Esophagus muscularis mucosa (tissue), 3 donors: Measurements from ENCODE around the gene NPC1.

Experiments
- POLR2A ChIP-seq: fragments of 450-650 bp; IDR thresholded peaks from one replicate; pipeline ENCODE4 v1.6.1; 2017; ENCODE audit warnings: antibody characterized with exemption, moderate library complexity, mild to moderate bottlenecking, low read depth
- POLR2AphosphoS5 ChIP-seq, 2 donors: sonication (generic); formaldehyde crosslinking; IDR thresholded peaks; one replicate each; pipeline ENCODE4 v1.6.1; 2017; ENCODE audit warnings: antibody characterized with exemption in 2 of 2
- TF ChIP-seq, protein P1 (sequence below), 3 experiments: fragments of 200-600 bp in 2 of 3; fragments of 450-650 bp in 1 of 3; sonication (generic) in 2 of 3; IDR thresholded peaks; one replicate each; pipeline ENCODE4 v1.5.1; 2017 to 2019; ENCODE audit warnings: antibody characterized with exemption in 3 of 3, mild to moderate bottlenecking in 2 of 3, moderate library complexity in 1 of 3

DNA sequence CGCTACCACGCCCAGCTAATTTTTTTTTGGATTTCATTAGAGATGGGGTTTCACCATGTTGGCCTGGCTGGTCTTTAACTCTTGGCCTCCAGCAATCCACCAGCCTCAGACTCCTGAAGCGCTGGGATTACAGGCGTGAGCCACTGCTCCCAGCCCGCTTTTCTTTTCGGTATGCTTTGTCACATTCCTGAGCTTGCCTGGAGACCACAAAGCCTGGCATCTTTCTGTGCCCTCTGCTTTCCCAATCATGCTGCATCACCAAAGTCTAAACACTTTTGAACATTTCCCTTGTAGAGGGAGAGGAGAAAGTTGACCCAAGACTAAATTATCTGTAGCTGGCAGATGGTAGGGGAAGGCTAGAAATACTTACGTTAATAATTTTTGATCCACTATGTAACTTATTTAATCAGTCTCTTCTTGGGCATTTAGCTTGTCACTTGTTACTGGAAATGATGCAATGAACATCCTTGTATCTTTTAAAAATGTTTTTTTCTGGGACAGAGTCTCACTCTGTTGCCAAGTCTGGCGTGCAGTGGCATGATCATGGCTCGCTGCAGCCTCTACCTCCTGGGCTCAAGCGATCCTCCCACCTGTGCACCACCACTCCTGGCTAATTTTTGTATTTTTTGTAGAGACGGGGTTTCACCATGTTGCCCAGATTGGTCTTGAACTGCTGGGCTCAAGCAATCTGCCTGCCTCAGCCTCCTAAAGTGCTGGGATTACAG is 2.7 kb upstream of the NPC1 start:
- TF ChIP-seq, protein P1, sequence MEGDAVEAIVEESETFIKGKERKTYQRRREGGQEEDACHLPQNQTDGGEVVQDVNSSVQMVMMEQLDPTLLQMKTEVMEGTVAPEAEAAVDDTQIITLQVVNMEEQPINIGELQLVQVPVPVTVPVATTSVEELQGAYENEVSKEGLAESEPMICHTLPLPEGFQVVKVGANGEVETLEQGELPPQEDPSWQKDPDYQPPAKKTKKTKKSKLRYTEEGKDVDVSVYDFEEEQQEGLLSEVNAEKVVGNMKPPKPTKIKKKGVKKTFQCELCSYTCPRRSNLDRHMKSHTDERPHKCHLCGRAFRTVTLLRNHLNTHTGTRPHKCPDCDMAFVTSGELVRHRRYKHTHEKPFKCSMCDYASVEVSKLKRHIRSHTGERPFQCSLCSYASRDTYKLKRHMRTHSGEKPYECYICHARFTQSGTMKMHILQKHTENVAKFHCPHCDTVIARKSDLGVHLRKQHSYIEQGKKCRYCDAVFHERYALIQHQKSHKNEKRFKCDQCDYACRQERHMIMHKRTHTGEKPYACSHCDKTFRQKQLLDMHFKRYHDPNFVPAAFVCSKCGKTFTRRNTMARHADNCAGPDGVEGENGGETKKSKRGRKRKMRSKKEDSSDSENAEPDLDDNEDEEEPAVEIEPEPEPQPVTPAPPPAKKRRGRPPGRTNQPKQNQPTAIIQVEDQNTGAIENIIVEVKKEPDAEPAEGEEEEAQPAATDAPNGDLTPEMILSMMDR (IDR thresholded peaks at IDR 0.05), result no peak
- TF ChIP-seq POLR2A (no peak), POLR2AphosphoS5 (IDR thresholded peaks at IDR 0.05) (no peak)
